Trophoblast cell (in vitro differentiated cells and primary cell): ENCODE results near the gene KRTAP10-9.
"Not testable (repeated sequence)": the region's sequence is repeated elsewhere in the genome, so short reads cannot be mapped to it uniquely, and the experiment has no call there.

Experiments used
- DNase-seq, 2 donors: peaks; one replicate each; pipeline ENCODE4 v3.0.0-alpha.2; 2016
- H2AFZ ChIP-seq: 2 replicates; pipeline ENCODE4 v1.6.1; 2013; ENCODE audit warnings: low read length, moderate library complexity, mild to moderate bottlenecking; ENCODE audit not compliant: insufficient read depth, poor library complexity
- H2AK5ac ChIP-seq: 2 replicates; pipeline ENCODE4 v1.6.1; 2013; ENCODE audit warnings: mild to moderate bottlenecking, low read length
- H2BK120ac ChIP-seq: 2 replicates; pipeline ENCODE4 v1.6.1; 2013; ENCODE audit warnings: low read length, mild to moderate bottlenecking, moderate library complexity; ENCODE audit not compliant: insufficient read depth, poor library complexity
- H2BK12ac ChIP-seq: 2 replicates; pipeline ENCODE4 v1.6.1; 2013; ENCODE audit warnings: mild to moderate bottlenecking, low read length, moderate library complexity
- H2BK5ac ChIP-seq: 2 replicates; pipeline ENCODE4 v1.6.1; 2013; ENCODE audit warnings: low read length, low read depth, moderate library complexity, mild to moderate bottlenecking; ENCODE audit not compliant: poor library complexity
- H3K14ac ChIP-seq: 2 replicates; pipeline ENCODE4 v1.6.1; 2013; ENCODE audit warnings: mild to moderate bottlenecking, low read length
- H3K18ac ChIP-seq: 2 replicates; pipeline ENCODE4 v1.6.1; 2013; ENCODE audit warnings: mild to moderate bottlenecking, low read length
- H3K23ac ChIP-seq: 2 replicates; pipeline ENCODE4 v1.6.1; 2013; ENCODE audit warnings: low read length
- H3K27ac ChIP-seq: 2 replicates; pipeline ENCODE4 v1.5.1; 2013; ENCODE audit warnings: low read depth, mild to moderate bottlenecking, inconsistent platforms, low read length, moderate library complexity
- H3K27me3 ChIP-seq: 2 replicates; pipeline ENCODE4 v1.6.1; 2013; ENCODE audit warnings: inconsistent platforms, mild to moderate bottlenecking, low read length, moderate library complexity; ENCODE audit not compliant: insufficient read depth
- H3K36me3 ChIP-seq, 2 experiments: 1 replicate in 1 of 2; 2 replicates in 1 of 2; pipeline ENCODE4 v1.6.1; 2013; ENCODE audit warnings: low read length in 2 of 2, mild to moderate bottlenecking in 2 of 2, moderate library complexity in 1 of 2; ENCODE audit not compliant: insufficient read depth in 2 of 2, control insufficient read depth in 1 of 2
- H3K4ac ChIP-seq: 2 replicates; pipeline ENCODE4 v1.6.1; 2013; ENCODE audit warnings: low read depth, mild to moderate bottlenecking, low read length, moderate library complexity
- H3K4me1 ChIP-seq, 2 experiments: 1 replicate in 1 of 2; 2 replicates in 1 of 2; pipeline ENCODE4 v1.6.1; 2013; ENCODE audit warnings: low read length in 2 of 2, mild to moderate bottlenecking in 2 of 2, moderate library complexity in 1 of 2; ENCODE audit not compliant: insufficient read depth in 2 of 2, control insufficient read depth in 1 of 2
- H3K4me2 ChIP-seq: 2 replicates; pipeline ENCODE4 v1.6.1; 2013; ENCODE audit warnings: inconsistent platforms, mild to moderate bottlenecking, low read length, moderate library complexity
- H3K4me3 ChIP-seq: 2 replicates; pipeline ENCODE4 v1.5.1; 2013; ENCODE audit warnings: mild to moderate bottlenecking, low read depth, low read length, inconsistent platforms
- H3K79me1 ChIP-seq: one replicate; pipeline ENCODE4 v1.6.1; 2013; ENCODE audit warnings: low read length
- H3K79me2 ChIP-seq: 2 replicates; pipeline ENCODE4 v1.6.1; 2013; ENCODE audit warnings: low read length, mild to moderate bottlenecking; ENCODE audit not compliant: control insufficient read depth, insufficient read depth, poor library complexity
- H3K9ac ChIP-seq: 2 replicates; pipeline ENCODE4 v1.6.1; 2013; ENCODE audit warnings: mild to moderate bottlenecking, low read length
- H3K9me3 ChIP-seq: 2 replicates; pipeline ENCODE4 v1.6.1; 2013; ENCODE audit warnings: low read depth, mild to moderate bottlenecking, control low read depth, inconsistent platforms, low read length; ENCODE audit not compliant: insufficient read depth
- H4K12ac ChIP-seq: 2 replicates; pipeline ENCODE4 v1.6.1; 2013; ENCODE audit warnings: low read depth, mild to moderate bottlenecking, low read length, moderate library complexity
- H4K8ac ChIP-seq: 2 replicates; pipeline ENCODE4 v1.6.1; 2013; ENCODE audit warnings: low read depth, mild to moderate bottlenecking, low read length, moderate library complexity
- H4K91ac ChIP-seq: one replicate; pipeline ENCODE4 v1.6.1; 2013; ENCODE audit warnings: low read depth, mild to moderate bottlenecking, low read length, moderate library complexity
- WGBS: extraction: QIAGEN DNeasy Blood & Tissue Kit; methylation state at CpG from one replicate; pipeline ENCODE4 v1.1.7; 2013; ENCODE audit warnings: missing lambda C conversion rate; ENCODE audit not compliant: insufficient read length, insufficient coverage; ENCODE audit errors: extremely low coverage; 5-methylcytosine and 5-hydroxymethylcytosine counted together

The KRTAP10-9 gene

GRCh38 chr21:44658913-44659595 is 32.2 kb downstream of the KRTAP10-9 start:
- Histone ChIP-seq H3K36me3 (no peaks in the 10 kb centered on the region), H4K91ac (no peak overlapping the region), H2BK120ac (peak overlapping the region; percentile 55), H3K14ac (no peak overlapping the region), H3K79me1 (no peaks in the 10 kb centered on the region), H3K9me3 (peaks cover 11% of the 10 kb centered on the region), H3K27ac (no peak overlapping the region), H2BK5ac (no peak overlapping the region), H3K79me2 (no peaks in the 10 kb centered on the region), H4K12ac (no peak overlapping the region), H3K23ac (no peak overlapping the region), H3K4me2 (no peak overlapping the region), H2AFZ (no peak overlapping the region), H3K4me1 (peaks cover 2 to 7% of the 10 kb centered on the region in 2 experiments), H3K9ac (no peak overlapping the region), H3K27me3 (no peaks in the 10 kb centered on the region), H3K4ac (no peak overlapping the region), H4K8ac (peak overlapping the region; percentile 50), H3K4me3 (no peak overlapping the region), H2BK12ac (no peak overlapping the region), H2AK5ac (no peak overlapping the region), H3K18ac (no peak overlapping the region)
- WGBS: no CpG with 5 or more reads among the region's 11 CpGs
- DNase-seq: no peak

- not testable (repeated sequence) for H3K27ac ChIP-seq, H2BK5ac ChIP-seq, H3K9ac ChIP-seq, H3K14ac ChIP-seq, H2AK5ac ChIP-seq, H3K18ac ChIP-seq, H3K4me2 ChIP-seq, H4K91ac ChIP-seq, DNase-seq, H4K12ac ChIP-seq, H2BK12ac ChIP-seq, H3K27me3 ChIP-seq, H3K4ac ChIP-seq, H3K36me3 ChIP-seq, H3K4me3 ChIP-seq, H4K8ac ChIP-seq, H3K23ac ChIP-seq, H3K4me1 ChIP-seq, H3K79me2 ChIP-seq, H3K79me1 ChIP-seq, H2BK120ac ChIP-seq, H2AFZ ChIP-seq
- peaks cover 10% of the 10 kb centered on the region for H3K9me3 ChIP-seq
- WGBS: no CpG with 5 or more reads among the region's 7 CpGs
These were observed 34.7 kb downstream of the KRTAP10-9 start for GRCh38 chr21:44661567-44661966.

GRCh38 chr21:44664691-44665090 is 37.8 kb downstream of the KRTAP10-9 start:
- Histone ChIP-seq H2BK5ac (no peak overlapping the region), H4K91ac (no peak overlapping the region), H3K79me1 (no peaks in the 10 kb centered on the region), H3K79me2 (peaks cover 2% of the 10 kb centered on the region), H4K8ac (no peak overlapping the region), H3K14ac (no peak overlapping the region), H4K12ac (no peak overlapping the region), H3K4ac (no peak overlapping the region), H2AK5ac (no peak overlapping the region), H3K4me3 (no peak overlapping the region), H2BK120ac (no peak overlapping the region), H2AFZ (no peak overlapping the region), H3K4me1 (no peaks in the 10 kb centered on the region), H2BK12ac (no peak overlapping the region), H3K36me3 (no peaks in the 10 kb centered on the region), H3K9me3 (peaks cover 7% of the 10 kb centered on the region), H3K18ac (no peak overlapping the region), H3K23ac (no peak overlapping the region), H3K27ac (no peak overlapping the region), H3K4me2 (no peak overlapping the region), H3K27me3 (no peaks in the 10 kb centered on the region), H3K9ac (no peak overlapping the region)
- no peak for DNase-seq
- no CpG with 5 or more reads among the region's 5 CpGs for WGBS

- Histone ChIP-seq H3K4ac (no peak within 1 kb of the TSS), H2BK120ac (no peak within 1 kb of the TSS), H3K14ac (no peak within 1 kb of the TSS), H2AFZ (no peak within 1 kb of the TSS), H3K9ac (no peak within 1 kb of the TSS), H3K36me3 (no peaks in the 10 kb centered on the region), H3K23ac (no peak within 1 kb of the TSS), H4K8ac (no peak within 1 kb of the TSS), H2AK5ac (no peak within 1 kb of the TSS), H3K27me3 (no peaks in the 10 kb centered on the region), H2BK12ac (no peak within 1 kb of the TSS), H3K27ac (no peak within 1 kb of the TSS), H3K18ac (no peak within 1 kb of the TSS), H3K4me3 (no peak within 1 kb of the TSS), H4K91ac (no peak within 1 kb of the TSS), H3K79me1 (no peaks in the 10 kb centered on the region), H2BK5ac (no peak within 1 kb of the TSS), H3K4me1 (no peaks in the 10 kb centered on the region), H3K4me2 (no peak within 1 kb of the TSS), H4K12ac (no peak within 1 kb of the TSS), H3K79me2 (peaks cover 2% of the 10 kb centered on the region), H3K9me3 (peaks cover 19% of the 10 kb centered on the region)
- no peak for DNase-seq
- no CpG with 5 or more reads among the region's 19 CpGs for WGBS
These were observed 39.8 kb downstream of the KRTAP10-9 start, which contains the start of gene KRTAP12-2 for GRCh38 chr21:44666401-44667320. Gene KRTAP12-2 (minus strand): TSS chr21:44666927. CDS start chr21:44666886, 41 bp downstream.
